ENCODE results near the gene COX6A2. TPM values are rescaled to one million over a fixed set of nuclear protein-coding genes. Genes with fewer than 3 reads are reported as not detected.
A peak's percentile ranks its signal among the peaks of the same experiment; 100 is the strongest.

Gene COX6A2
- polyA plus RNA-seq, 2 of the 4 experiments (the other 2 are of a cell fraction), result not detected

DNA sequence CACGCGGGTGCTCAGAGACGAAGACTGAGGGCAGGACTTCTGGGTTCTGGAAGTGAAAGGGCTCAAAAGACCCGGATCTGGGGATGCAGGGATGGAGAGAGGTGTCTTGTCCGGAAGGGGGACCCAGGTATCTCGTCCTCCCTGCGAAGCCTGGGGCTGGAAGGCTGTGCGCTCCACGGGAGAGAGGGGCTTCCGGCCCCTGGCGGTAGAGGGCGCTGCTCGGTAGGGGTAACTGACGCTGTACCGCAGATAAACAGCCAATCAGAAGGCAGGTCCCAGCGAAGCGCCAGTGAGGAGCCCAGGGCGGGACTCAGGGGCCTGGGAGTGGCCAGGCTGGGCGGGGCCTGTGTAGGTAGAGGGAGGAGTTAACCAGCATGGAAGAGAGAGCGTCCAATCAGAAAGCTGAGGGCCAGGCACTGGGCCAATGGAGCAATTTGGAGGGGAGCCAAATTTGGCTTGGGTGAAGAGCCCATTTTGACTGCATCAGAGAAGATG, 44.6 kb upstream of the COX6A2 start (continued):
- TF ChIP-seq, protein P1, sequence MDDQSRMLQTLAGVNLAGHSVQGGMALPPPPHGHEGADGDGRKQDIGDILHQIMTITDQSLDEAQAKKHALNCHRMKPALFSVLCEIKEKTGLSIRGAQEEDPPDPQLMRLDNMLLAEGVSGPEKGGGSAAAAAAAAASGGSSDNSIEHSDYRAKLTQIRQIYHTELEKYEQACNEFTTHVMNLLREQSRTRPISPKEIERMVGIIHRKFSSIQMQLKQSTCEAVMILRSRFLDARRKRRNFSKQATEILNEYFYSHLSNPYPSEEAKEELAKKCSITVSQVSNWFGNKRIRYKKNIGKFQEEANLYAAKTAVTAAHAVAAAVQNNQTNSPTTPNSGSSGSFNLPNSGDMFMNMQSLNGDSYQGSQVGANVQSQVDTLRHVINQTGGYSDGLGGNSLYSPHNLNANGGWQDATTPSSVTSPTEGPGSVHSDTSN (IDR thresholded peaks at IDR 0.05), result no peak
- no peak for TF ChIP-seq CEBPB (IDR thresholded peaks at IDR 0.05)
- TF ChIP-seq RNF2 (IDR thresholded peaks at IDR 0.05; ENCODE audit: borderline replicate concordance, low read depth), result no peak
- TF ChIP-seq HOXB13 (CRISPR knock-in tag; IDR thresholded peaks at IDR 0.05; ENCODE audit: low read depth), result no peak
- TF ChIP-seq ELK1 (IDR thresholded peaks at IDR 0.05; ENCODE audit: low read depth, low read length), result no peak

GRCh38 chr16:31471875-31472708, 43.9 kb upstream of the COX6A2 start, which contains the start of gene TGFB1I1:
Gene TGFB1I1 (plus strand): TSS chr16:31472152. CDS start chr16:31472189, 37 bp downstream.
- peaks cover 9% of the 10 kb centered on the region for H3K4me1 ChIP-seq
- ChIA-PET CTCF (interaction anchor here (0.7 to 4.8 kb wide), 3 partner anchors 10 to 98 kb away, joined by 3 to 28 read pairs (median 4); partner anchors contain the start of gene ARMC5), POLR2A (interaction anchor here (0.6 to 2.2 kb wide), 6 partner anchors 12 to 603 kb away, joined by 4 to 13 read pairs (median 8); partner anchors contain the start of genes ARMC5 and RUSF1)
- peak; percentile 56 to 76 for ATAC-seq
- H3K4me3 ChIP-seq, result peak within 1 kb of the TSS; percentile 84
- no peaks in the 10 kb centered on the region for H3K9me3 ChIP-seq
- H3K27ac ChIP-seq, result peak within 1 kb of the TSS; percentile 94 to 99
- peak within 1 kb of the TSS; percentile 92 for H3K4me2 ChIP-seq
- WGBS (ENCODE audit: missing lambda C conversion rate), result under 1% methylated on average over 28 of the region's 63 CpGs
- peak; percentile 50 to 56 for DNase-seq (ENCODE audit: low read depth in 1 of 2, low spot score in 1 of 2)
- no peak for FAIRE-seq
- TF ChIP-seq RNF2 (IDR thresholded peaks at IDR 0.05; ENCODE audit: borderline replicate concordance, low read depth) (0 out of 2 replicates have a peak, but pooled peaks have one; percentile 86), POLR2A (IDR thresholded peaks at IDR 0.05; ENCODE audit: low read length) (peak; percentile 46), JUN (IDR thresholded peaks at IDR 0.05) (peak in 1 of 2 experiments; percentile 58; a peak in 2 of 5 replicates), GATA3 (IDR thresholded peaks at IDR 0.05; ENCODE audit: borderline replicate concordance) (no peak), MAX (IDR thresholded peaks at IDR 0.05) (peak; percentile 55; the same call in 1 of the 2 replicates), EHMT2 (IDR thresholded peaks at IDR 0.05; ENCODE audit: low read depth) (no peak), PHF8 (IDR thresholded peaks at IDR 0.05; ENCODE audit: borderline replicate concordance, low read depth) (peak; percentile 40; the same call in 1 of the 2 replicates), MAZ (IDR thresholded peaks at IDR 0.05; ENCODE audit: borderline replicate concordance, low read depth, low read length) (no peak)
- TF ChIP-seq, protein P2, sequence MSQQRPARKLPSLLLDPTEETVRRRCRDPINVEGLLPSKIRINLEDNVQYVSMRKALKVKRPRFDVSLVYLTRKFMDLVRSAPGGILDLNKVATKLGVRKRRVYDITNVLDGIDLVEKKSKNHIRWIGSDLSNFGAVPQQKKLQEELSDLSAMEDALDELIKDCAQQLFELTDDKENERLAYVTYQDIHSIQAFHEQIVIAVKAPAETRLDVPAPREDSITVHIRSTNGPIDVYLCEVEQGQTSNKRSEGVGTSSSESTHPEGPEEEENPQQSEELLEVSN (IDR thresholded peaks at IDR 0.05; ENCODE audit: borderline replicate concordance, low read depth), result peak; percentile 36; the same call in 1 of the 2 replicates
- TF ChIP-seq, protein P3, sequence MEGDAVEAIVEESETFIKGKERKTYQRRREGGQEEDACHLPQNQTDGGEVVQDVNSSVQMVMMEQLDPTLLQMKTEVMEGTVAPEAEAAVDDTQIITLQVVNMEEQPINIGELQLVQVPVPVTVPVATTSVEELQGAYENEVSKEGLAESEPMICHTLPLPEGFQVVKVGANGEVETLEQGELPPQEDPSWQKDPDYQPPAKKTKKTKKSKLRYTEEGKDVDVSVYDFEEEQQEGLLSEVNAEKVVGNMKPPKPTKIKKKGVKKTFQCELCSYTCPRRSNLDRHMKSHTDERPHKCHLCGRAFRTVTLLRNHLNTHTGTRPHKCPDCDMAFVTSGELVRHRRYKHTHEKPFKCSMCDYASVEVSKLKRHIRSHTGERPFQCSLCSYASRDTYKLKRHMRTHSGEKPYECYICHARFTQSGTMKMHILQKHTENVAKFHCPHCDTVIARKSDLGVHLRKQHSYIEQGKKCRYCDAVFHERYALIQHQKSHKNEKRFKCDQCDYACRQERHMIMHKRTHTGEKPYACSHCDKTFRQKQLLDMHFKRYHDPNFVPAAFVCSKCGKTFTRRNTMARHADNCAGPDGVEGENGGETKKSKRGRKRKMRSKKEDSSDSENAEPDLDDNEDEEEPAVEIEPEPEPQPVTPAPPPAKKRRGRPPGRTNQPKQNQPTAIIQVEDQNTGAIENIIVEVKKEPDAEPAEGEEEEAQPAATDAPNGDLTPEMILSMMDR (IDR thresholded peaks at IDR 0.05), result no peak
- TF ChIP-seq, protein P4, sequence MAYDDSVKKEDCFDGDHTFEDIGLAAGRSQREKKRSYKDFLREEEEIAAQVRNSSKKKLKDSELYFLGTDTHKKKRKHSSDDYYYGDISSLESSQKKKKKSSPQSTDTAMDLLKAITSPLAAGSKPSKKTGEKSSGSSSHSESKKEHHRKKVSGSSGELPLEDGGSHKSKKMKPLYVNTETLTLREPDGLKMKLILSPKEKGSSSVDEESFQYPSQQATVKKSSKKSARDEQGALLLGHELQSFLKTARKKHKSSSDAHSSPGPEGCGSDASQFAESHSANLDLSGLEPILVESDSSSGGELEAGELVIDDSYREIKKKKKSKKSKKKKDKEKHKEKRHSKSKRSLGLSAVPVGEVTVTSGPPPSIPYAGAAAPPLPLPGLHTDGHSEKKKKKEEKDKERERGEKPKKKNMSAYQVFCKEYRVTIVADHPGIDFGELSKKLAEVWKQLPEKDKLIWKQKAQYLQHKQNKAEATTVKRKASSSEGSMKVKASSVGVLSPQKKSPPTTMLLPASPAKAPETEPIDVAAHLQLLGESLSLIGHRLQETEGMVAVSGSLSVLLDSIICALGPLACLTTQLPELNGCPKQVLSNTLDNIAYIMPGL (CRISPR knock-in tag; IDR thresholded peaks at IDR 0.05; ENCODE audit: borderline replicate concordance), result no peak
